MM.1S (cell line): ENCODE measurements around the gene PHAF1.

Source experiments
- DNase-seq: peaks from one replicate; pipeline ENCODE4 v3.0.0-alpha.2; 2015
- H2AFZ ChIP-seq: fragments of 300-600 bp; sonication (generic); 2 replicates; pipeline ENCODE4 v1.6.0; 2016; ENCODE audit warnings: antibody characterized with exemption, low read length
- H3F3A ChIP-seq: fragments of 300-600 bp; sonication (generic); 2 replicates; pipeline ENCODE4 v1.6.1; 2016; ENCODE audit warnings: mild to moderate bottlenecking, antibody characterized with exemption, low read length, moderate library complexity, mixed read lengths; ENCODE audit not compliant: insufficient read depth
- H3K27ac ChIP-seq: fragments of 300-600 bp; sonication (generic); 2 replicates; pipeline ENCODE4 v1.5.1; 2016; ENCODE audit warnings: mild to moderate bottlenecking, low read length
- H3K27me3 ChIP-seq: fragments of 300-600 bp; sonication (generic); replicated peaks from 2 replicates; pipeline ENCODE4 v1.6.0; 2016; ENCODE audit warnings: low read length; ENCODE audit not compliant: insufficient read depth
- H3K36me3 ChIP-seq: fragments of 300-600 bp; sonication (generic); replicated peaks from 2 replicates; pipeline ENCODE4 v1.6.1; 2016; ENCODE audit warnings: mild to moderate bottlenecking, low read length, mixed read lengths; ENCODE audit not compliant: insufficient read depth
- H3K4me1 ChIP-seq: fragments of 300-600 bp; sonication (generic); 2 replicates; pipeline ENCODE4 v1.6.1; 2016; ENCODE audit warnings: low read length, mixed read lengths
- H3K4me2 ChIP-seq: fragments of 300-600 bp; sonication (generic); 2 replicates; pipeline ENCODE4 v1.6.0; 2016; ENCODE audit warnings: low read depth, low read length
- H3K4me3 ChIP-seq: fragments of 300-600 bp; sonication (generic); 2 replicates; pipeline ENCODE4 v1.5.1; 2016; ENCODE audit warnings: low read length, mixed read lengths
- H3K79me2 ChIP-seq: fragments of 300-600 bp; sonication (generic); 2 replicates; pipeline ENCODE4 v1.6.1; 2016; ENCODE audit warnings: mixed run types, low read length, mixed read lengths
- H3K9ac ChIP-seq: fragments of 300-600 bp; sonication (generic); 2 replicates; pipeline ENCODE4 v1.6.1; 2016; ENCODE audit warnings: low read length, mixed read lengths
- H3K9me2 ChIP-seq: fragments of 300-600 bp; sonication (generic); replicated peaks from 2 replicates; pipeline ENCODE4 v1.6.1; 2016; ENCODE audit warnings: mild to moderate bottlenecking, low read length, mixed read lengths; ENCODE audit not compliant: insufficient read depth
- H3K9me3 ChIP-seq: fragments of 300-600 bp; sonication (generic); replicated peaks from 2 replicates; pipeline ENCODE4 v1.6.1; 2016; ENCODE audit warnings: mild to moderate bottlenecking, low read length, mixed read lengths; ENCODE audit not compliant: insufficient read depth
- H4K20me1 ChIP-seq: fragments of 300-600 bp; sonication (generic); 2 replicates; pipeline ENCODE4 v1.6.1; 2016; ENCODE audit warnings: mild to moderate bottlenecking, low read length, moderate library complexity, mixed read lengths; ENCODE audit not compliant: insufficient read depth
- CTCF ChIP-seq: fragments of 300-600 bp; sonication (generic); IDR thresholded peaks from 2 replicates; pipeline ENCODE4 v1.5.1; 2016; ENCODE audit warnings: antibody characterized with exemption, low read length, mixed read lengths
- EZH2 ChIP-seq: fragments of 300-600 bp; sonication (generic); optimal IDR thresholded peaks from 2 replicates; pipeline ENCODE3; 2017; ENCODE audit warnings: low read depth, mild to moderate bottlenecking, antibody characterized with exemption, low read length, mixed read lengths
- EZH2phosphoT487 ChIP-seq: fragments of 300-600 bp; sonication (generic); IDR thresholded peaks from 2 replicates; pipeline ENCODE4 v1.6.1; 2018; ENCODE audit warnings: antibody characterized with exemption, low read length

Gene PHAF1

DNA sequence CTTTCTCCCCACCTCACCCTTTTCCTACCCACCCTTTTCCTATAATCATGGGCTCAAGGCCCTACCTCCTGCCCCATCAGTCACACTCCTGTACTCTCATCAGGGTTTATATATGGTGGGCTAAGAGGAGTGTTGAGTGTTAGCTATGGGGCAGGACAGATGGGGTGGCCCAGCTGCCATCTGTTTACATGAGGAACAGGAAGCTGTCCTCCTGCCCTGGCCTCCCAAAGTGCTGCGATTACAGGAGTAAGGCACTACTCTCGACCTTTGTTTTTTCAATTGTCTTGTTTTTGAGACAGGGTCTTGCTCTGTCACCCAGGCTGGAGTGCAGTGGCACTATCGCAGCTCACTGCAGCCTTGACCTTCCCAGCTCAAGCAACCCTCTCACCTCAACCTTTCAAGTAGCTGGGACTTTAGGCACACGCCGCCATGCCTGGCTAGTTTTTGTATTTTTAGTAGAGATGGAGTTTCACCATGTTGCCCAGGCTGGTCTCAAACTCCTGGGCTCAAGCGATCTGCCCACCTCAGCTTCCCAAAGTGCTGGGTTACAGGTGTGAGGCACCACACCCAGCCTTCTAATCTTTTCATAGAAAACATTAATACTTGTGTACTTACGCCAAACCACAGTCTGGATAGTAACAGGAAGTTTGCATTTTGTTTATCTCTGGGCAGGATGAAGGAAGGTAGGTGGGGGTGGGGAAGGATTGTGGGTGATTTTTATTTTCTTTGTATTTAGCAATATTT is 48.3 kb downstream of the PHAF1 start:
- Histone ChIP-seq H3K27me3 (no peaks in the 10 kb centered on the region), H4K20me1 (no peaks in the 10 kb centered on the region), H3F3A (peaks cover 26% of the 10 kb centered on the region), H3K79me2 (peaks cover 17% of the 10 kb centered on the region), H3K9ac (peak overlapping the region; percentile 99), H3K9me3 (no peaks in the 10 kb centered on the region), H3K36me3 (no peaks in the 10 kb centered on the region), H3K9me2 (no peaks in the 10 kb centered on the region), H3K4me1 (peaks cover 18% of the 10 kb centered on the region), H3K4me2 (peak overlapping the region; percentile 97), H3K27ac (peak overlapping the region; percentile 100), H2AFZ (no peak overlapping the region), H3K4me3 (peak overlapping the region; percentile 96)
- TF ChIP-seq EZH2phosphoT487, result no peak
- no peak for TF ChIP-seq CTCF
- TF ChIP-seq EZH2, result no peak
- peak; percentile 46 for DNase-seq

DNA sequence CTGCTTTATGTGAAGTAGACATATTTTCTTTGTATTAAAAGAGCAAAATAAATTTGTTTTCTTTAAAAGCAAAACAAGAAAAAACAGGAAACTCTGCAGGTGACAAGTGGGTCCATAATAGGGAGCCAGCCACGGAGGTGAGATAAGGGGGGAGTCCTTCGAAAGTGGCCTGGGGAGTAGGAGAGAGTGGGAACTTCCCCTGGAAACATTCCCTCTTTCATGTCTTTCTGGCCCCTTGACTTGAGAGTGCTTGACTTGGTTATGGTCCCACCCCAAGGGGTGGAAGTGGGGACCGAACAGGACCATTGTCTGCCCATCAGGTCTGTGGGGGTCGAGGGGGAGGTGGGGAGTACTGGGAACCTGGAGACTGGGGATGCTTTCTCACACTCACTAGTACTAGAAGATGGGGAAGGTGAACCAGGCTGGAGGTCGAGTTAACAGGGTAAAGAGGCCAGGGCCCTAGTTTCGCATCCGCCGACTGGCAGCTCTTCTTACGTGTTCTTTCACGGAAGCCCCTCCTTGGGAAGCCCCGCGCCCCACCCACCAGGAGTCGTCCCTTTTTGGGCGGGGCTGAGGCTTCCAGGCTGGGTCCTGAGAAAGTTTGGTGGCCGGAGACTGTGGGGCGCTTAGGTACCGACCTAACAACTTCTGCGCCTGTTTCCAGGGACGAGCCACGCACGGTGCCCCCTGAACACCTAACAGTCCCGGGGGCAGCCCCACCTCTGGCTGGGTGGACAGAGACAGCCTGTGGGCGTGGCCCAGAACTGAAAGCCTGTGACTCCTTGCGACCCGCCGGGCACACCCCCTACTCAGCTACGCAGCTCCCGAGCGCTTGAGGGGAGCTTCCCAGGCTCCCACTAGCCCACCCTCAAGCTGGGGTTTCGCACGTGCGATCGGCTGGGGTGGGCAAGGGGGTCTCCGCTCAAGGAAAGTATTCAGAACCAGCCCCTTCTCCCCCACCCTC is 49.2 kb downstream of the PHAF1 start:
- Histone ChIP-seq H3K4me2 (peak overlapping the region; percentile 97), H3K36me3 (no peaks in the 10 kb centered on the region), H3K4me1 (peaks cover 22% of the 10 kb centered on the region), H3K9me3 (no peaks in the 10 kb centered on the region), H3K9me2 (no peaks in the 10 kb centered on the region), H3K27me3 (no peaks in the 10 kb centered on the region), H3K79me2 (peaks cover 17% of the 10 kb centered on the region), H3K27ac (peak overlapping the region; percentile 100), H3K4me3 (peak overlapping the region; percentile 96), H3K9ac (peak overlapping the region; percentile 99), H2AFZ (peak overlapping the region; percentile 22), H4K20me1 (no peaks in the 10 kb centered on the region), H3F3A (peaks cover 26% of the 10 kb centered on the region)
- peak; percentile 94 for DNase-seq
- TF ChIP-seq CTCF, result no peak

- Histone ChIP-seq H3K4me3 (no peak overlapping the region; the same call in 1 of the 2 replicates), H3K9me3 (no peaks in the 10 kb centered on the region), H2AFZ (no peak overlapping the region), H3K36me3 (no peaks in the 10 kb centered on the region), H3K4me1 (peaks cover 25% of the 10 kb centered on the region), H3K9ac (peak overlapping the region; percentile 30; the same call in 1 of the 2 replicates), H3F3A (peaks cover 23% of the 10 kb centered on the region), H4K20me1 (no peaks in the 10 kb centered on the region), H3K9me2 (no peaks in the 10 kb centered on the region), H3K27ac (no peak overlapping the region), H3K4me2 (peak overlapping the region; percentile 68; the same call in 1 of the 2 replicates), H3K79me2 (peaks cover 11% of the 10 kb centered on the region), H3K27me3 (no peaks in the 10 kb centered on the region)
- DNase-seq, result no peak
- TF ChIP-seq CTCF (no peak), EZH2phosphoT487 (no peak), EZH2 (no peak)
These were observed 51.9 kb downstream of the PHAF1 start for GRCh38 chr16:67161595-67162058.
